CD4-positive, CD25-positive, alpha-beta regulatory T cell (primary cell): ENCODE measurements around the gene MTA1. TPM values are rescaled to one million over a fixed set of nuclear protein-coding genes. Genes with fewer than 3 reads are reported as not detected.

Experiments
- ATAC-seq, 2 donors: fragments of 150-1000 bp; cut with Tn5 transposase; one replicate each; pipeline ENCODE4 v1.10.0; 2021; ENCODE audit warnings: low read depth in 2 of 2, moderate number of reproducible peaks in 2 of 2, moderate library complexity in 1 of 2
- DNase-seq, 3 donors: peaks; one replicate each; pipeline versions ENCODE4 v3.0.0 to v3.0.0-alpha.2; 2012 to 2022; ENCODE audit warnings: mixed read lengths in 1 of 3
- H3K27ac ChIP-seq: one replicate; pipeline ENCODE4 v1.7.0; 2013; ENCODE audit warnings: mild to moderate bottlenecking, low read length; ENCODE audit not compliant: insufficient read depth, poor library complexity, severe bottlenecking
- H3K27me3 ChIP-seq: one replicate; pipeline ENCODE4 v1.7.0; 2013; ENCODE audit warnings: low read length; ENCODE audit not compliant: control insufficient read depth, insufficient read depth
- H3K36me3 ChIP-seq: one replicate; pipeline ENCODE4 v1.7.0; 2013; ENCODE audit warnings: mild to moderate bottlenecking, low read length, moderate library complexity; ENCODE audit not compliant: control insufficient read depth, insufficient read depth
- H3K4me1 ChIP-seq: 2 replicates; pipeline ENCODE4 v1.7.0; 2013; ENCODE audit warnings: mild to moderate bottlenecking, low read length; ENCODE audit not compliant: insufficient read depth, control insufficient read depth, poor library complexity, severe bottlenecking
- H3K4me3 ChIP-seq: one replicate; pipeline ENCODE4 v1.7.0; 2013; ENCODE audit warnings: low read depth, mild to moderate bottlenecking, low read length, moderate library complexity
- H3K9me3 ChIP-seq, 2 experiments: 1 replicate in 1 of 2; 2 replicates in 1 of 2; pipeline ENCODE4 v1.7.0; 2013; ENCODE audit warnings: low read length in 2 of 2, mild to moderate bottlenecking in 1 of 2, moderate library complexity in 1 of 2; ENCODE audit not compliant: control insufficient read depth in 2 of 2
- H3K27ac Mint-ChIP-seq, 3 donors: one replicate each; pipeline ENCODE4 v1.8.0; 2020 to 2022; ENCODE audit warnings: mild to moderate bottlenecking in 3 of 3, mixed read lengths in 3 of 3, moderate library complexity in 2 of 3
- H3K27me3 Mint-ChIP-seq: one replicate; pipeline ENCODE4 v1.8.0; 2022; ENCODE audit warnings: mild to moderate bottlenecking, mixed read lengths
- H3K36me3 Mint-ChIP-seq: one replicate; pipeline ENCODE4 v1.8.0; 2020; ENCODE audit warnings: mixed read lengths
- H3K4me1 Mint-ChIP-seq, 4 donors: one replicate each; pipeline ENCODE4 v1.8.0; 2020 to 2022; ENCODE audit warnings: mixed read lengths in 4 of 4, mild to moderate bottlenecking in 1 of 4
- H3K4me3 Mint-ChIP-seq, 4 donors: one replicate each; pipeline ENCODE4 v1.8.0; 2020 to 2022; ENCODE audit warnings: mild to moderate bottlenecking in 4 of 4, mixed read lengths in 4 of 4, moderate library complexity in 3 of 4
- H3K9me3 Mint-ChIP-seq, 7 donors: one replicate each; pipeline ENCODE4 v1.8.0; 2020 to 2022; ENCODE audit warnings: mixed read lengths in 7 of 7, mild to moderate bottlenecking in 3 of 7, moderate library complexity in 2 of 7
- polyA plus RNA-seq, 4 donors: library from polyadenylated mRNA; unstranded; fragments of 300-500 nt; fragmentation: Illumina TruSeq; gene quantifications; one replicate each; pipeline ENCODE4 v1.2.3, GENCODE V29; 2021
- total RNA-seq: library from RNA; stranded (reverse); gene quantifications from one replicate; pipeline ENCODE4 v1.2.3, GENCODE V29; 2022

The MTA1 gene
- total and polyA plus RNA-seq, 5 donors from 2014 or later = 2.5 to 123 (median 3.1) TPM

DNA sequence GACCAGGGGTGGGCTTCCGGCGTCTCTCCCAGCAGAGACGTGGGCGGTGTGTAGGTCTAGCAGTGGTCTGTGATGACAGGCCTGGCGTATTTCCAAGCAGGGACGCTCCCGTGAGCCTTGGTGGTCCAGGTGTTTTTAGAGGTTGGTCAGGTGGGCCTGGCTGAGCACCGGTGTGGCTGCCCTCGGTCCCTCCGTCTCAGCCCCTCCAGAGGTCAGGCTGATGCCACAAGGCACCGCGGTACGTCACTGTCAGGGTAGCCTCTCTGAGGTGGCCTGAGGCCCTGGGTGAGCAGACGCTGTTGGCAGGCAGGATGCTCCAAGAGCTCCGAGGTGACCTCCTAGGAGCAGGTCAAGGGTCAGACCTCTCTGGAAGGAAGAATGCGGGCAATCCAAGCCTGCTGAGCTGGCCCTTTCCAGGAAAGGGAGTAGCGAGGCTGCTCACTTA, 13.6 kb downstream of the MTA1 start:
- Mint-ChIP-seq H3K27me3 (no peaks in the 10 kb centered on the region), H3K4me1 (peaks cover 4 to 25% (median 15%) of the 10 kb centered on the region in 4 donors), H3K27ac (no peak overlapping the region), H3K36me3 (peaks cover 4% of the 10 kb centered on the region), H3K9me3 (no peaks in the 10 kb centered on the region), H3K4me3 (no peak overlapping the region)
- Histone ChIP-seq H3K4me3 (no peak overlapping the region), H3K36me3 (no peaks in the 10 kb centered on the region), H3K4me1 (no peaks in the 10 kb centered on the region), H3K27ac (no peak overlapping the region), H3K9me3 (no peaks in the 10 kb centered on the region), H3K27me3 (no peaks in the 10 kb centered on the region)
- DNase-seq (no peak), ATAC-seq (no peak)

DNA sequence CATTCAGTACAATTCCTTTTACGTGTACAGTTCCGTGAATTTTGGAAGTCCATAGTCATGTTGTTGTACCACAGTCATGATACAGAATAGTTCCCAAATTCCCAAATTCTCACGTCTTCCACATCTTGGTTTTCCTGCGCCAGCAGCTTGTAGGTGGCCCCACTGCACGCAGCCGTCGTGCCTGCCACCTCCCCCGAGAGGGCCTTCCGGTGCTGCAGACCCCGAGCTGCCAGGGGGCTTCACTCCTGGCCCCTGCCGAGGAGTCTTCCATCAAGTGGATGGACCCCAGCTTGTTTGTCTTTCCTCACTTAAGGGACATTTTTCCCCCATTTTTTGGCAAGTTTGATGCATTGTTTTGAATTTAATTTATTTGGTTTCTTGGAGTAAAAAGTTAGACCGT, 16.8 kb downstream of the MTA1 start:
- Histone ChIP-seq H3K27me3 (no peaks in the 10 kb centered on the region), H3K4me3 (no peak overlapping the region), H3K4me1 (no peaks in the 10 kb centered on the region), H3K27ac (no peak overlapping the region), H3K36me3 (no peaks in the 10 kb centered on the region), H3K9me3 (no peaks in the 10 kb centered on the region)
- no peaks in the 10 kb centered on the region for H3K27me3 Mint-ChIP-seq
- no peaks in the 10 kb centered on the region for H3K9me3 Mint-ChIP-seq
- H3K4me1 Mint-ChIP-seq = peaks cover 4 to 18% (median 8%) of the 10 kb centered on the region in 4 donors
- peaks cover under 1% of the 10 kb centered on the region for H3K36me3 Mint-ChIP-seq
- no peak overlapping the region for H3K27ac Mint-ChIP-seq
- ATAC-seq = no peak
- H3K4me3 Mint-ChIP-seq = no peak overlapping the region
- DNase-seq = no peak

GRCh38 chr14:105436891-105437722, 17.5 kb downstream of the MTA1 start:
- H3K27ac Mint-ChIP-seq = no peak overlapping the region
- H3K36me3 Mint-ChIP-seq = no peaks in the 10 kb centered on the region
- no peaks in the 10 kb centered on the region for H3K9me3 Mint-ChIP-seq
- ATAC-seq (no peak), DNase-seq (no peak)
- H3K27me3 ChIP-seq = no peaks in the 10 kb centered on the region
- H3K9me3 ChIP-seq = no peaks in the 10 kb centered on the region
- H3K4me1 ChIP-seq = no peaks in the 10 kb centered on the region
- H3K27me3 Mint-ChIP-seq = no peaks in the 10 kb centered on the region
- H3K4me3 ChIP-seq = no peak overlapping the region
- H3K27ac ChIP-seq = no peak overlapping the region
- no peak overlapping the region for H3K4me3 Mint-ChIP-seq
- peaks cover 5 to 20% (median 11%) of the 10 kb centered on the region in 4 donors for H3K4me1 Mint-ChIP-seq
- H3K36me3 ChIP-seq = no peaks in the 10 kb centered on the region

DNA sequence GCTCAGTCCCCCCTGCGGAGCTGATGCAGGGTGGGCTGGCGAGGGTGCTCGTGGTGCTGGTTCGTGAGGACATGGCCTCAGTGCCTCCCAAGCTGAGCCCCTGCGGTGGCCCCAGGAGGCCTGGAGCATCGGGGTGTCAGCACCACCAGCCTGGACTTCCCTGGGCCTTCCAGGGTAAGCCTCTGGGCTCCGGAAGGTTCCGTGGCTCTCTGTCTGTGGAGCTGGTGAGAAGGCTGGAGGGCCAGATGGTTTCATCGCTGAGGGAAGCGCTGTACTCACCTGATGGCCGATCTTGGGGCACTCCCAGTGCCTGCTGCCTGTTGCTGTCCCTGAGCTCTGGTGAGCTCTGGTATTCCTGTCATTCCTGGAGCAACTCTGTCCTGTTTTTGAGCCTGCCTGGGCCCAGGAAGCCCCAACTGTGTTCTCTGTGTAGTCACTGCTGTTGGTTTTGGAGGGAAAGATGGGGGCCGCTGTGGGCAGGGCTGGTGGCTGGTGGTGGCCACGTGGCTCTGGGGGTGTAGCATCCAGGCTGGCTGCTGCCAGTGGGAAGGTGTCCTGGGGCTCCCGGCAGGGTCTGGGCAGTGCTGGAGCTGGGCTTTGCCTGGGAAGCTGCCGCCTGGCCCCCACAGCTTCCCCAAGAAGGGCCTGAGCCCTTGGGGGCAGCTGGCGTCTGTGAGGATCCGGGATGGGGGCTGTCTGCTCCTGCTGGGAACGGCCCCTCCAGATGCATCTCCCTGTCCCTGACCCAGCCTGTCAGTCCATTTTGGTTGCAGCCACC, 18.3 kb downstream of the MTA1 start:
- H3K4me1 Mint-ChIP-seq = peaks cover 5 to 20% (median 11%) of the 10 kb centered on the region in 4 donors
- H3K4me3 ChIP-seq = no peak overlapping the region
- H3K4me3 Mint-ChIP-seq = no peak overlapping the region
- no peak for ATAC-seq
- peaks cover 4% of the 10 kb centered on the region for H3K36me3 Mint-ChIP-seq
- no peaks in the 10 kb centered on the region for H3K27me3 ChIP-seq
- no peaks in the 10 kb centered on the region for H3K27me3 Mint-ChIP-seq
- H3K4me1 ChIP-seq = no peaks in the 10 kb centered on the region
- no peaks in the 10 kb centered on the region for H3K9me3 ChIP-seq
- H3K36me3 ChIP-seq = no peaks in the 10 kb centered on the region
- H3K9me3 Mint-ChIP-seq = no peaks in the 10 kb centered on the region
- no peak overlapping the region for H3K27ac ChIP-seq
- DNase-seq = no peak
- H3K27ac Mint-ChIP-seq = no peak overlapping the region

- no peak for ATAC-seq
- no peaks in the 10 kb centered on the region for H3K9me3 ChIP-seq
These were observed 19.6 kb downstream of the MTA1 start for GRCh38 chr14:105439179-105439578.

GRCh38 chr14:105439710-105440553, 20.3 kb downstream of the MTA1 start:
- Histone ChIP-seq H3K4me1 (no peaks in the 10 kb centered on the region), H3K27me3 (no peaks in the 10 kb centered on the region), H3K36me3 (no peaks in the 10 kb centered on the region), H3K27ac (no peak overlapping the region), H3K9me3 (no peaks in the 10 kb centered on the region), H3K4me3 (no peak overlapping the region)
- Mint-ChIP-seq H3K4me3 (no peak overlapping the region), H3K9me3 (no peaks in the 10 kb centered on the region), H3K27me3 (no peaks in the 10 kb centered on the region), H3K27ac (no peak overlapping the region), H3K36me3 (peaks cover 4% of the 10 kb centered on the region), H3K4me1 (peaks cover under 1 to 11% (median 8%) of the 10 kb centered on the region in 4 donors)
- DNase-seq = no peak
- no peak for ATAC-seq

More at GRCh38 chr14:105439179-105439578, 19.6 kb downstream of the MTA1 start:
- Histone ChIP-seq H3K27me3 (no peaks in the 10 kb centered on the region), H3K36me3 (no peaks in the 10 kb centered on the region), H3K4me1 (no peaks in the 10 kb centered on the region), H3K4me3 (no peak overlapping the region), H3K27ac (no peak overlapping the region)
- H3K9me3 Mint-ChIP-seq = no peaks in the 10 kb centered on the region
- H3K27ac Mint-ChIP-seq = no peak overlapping the region
- no peaks in the 10 kb centered on the region for H3K27me3 Mint-ChIP-seq
- peaks cover 4% of the 10 kb centered on the region for H3K36me3 Mint-ChIP-seq
- H3K4me1 Mint-ChIP-seq = peaks cover 5 to 16% (median 9%) of the 10 kb centered on the region in 4 donors
- no peak for DNase-seq
- no peak overlapping the region for H3K4me3 Mint-ChIP-seq

GRCh38 chr14:105440554-105440900, 20.9 kb downstream of the MTA1 start:
- Histone ChIP-seq H3K36me3 (no peaks in the 10 kb centered on the region), H3K27me3 (no peaks in the 10 kb centered on the region), H3K4me3 (no peak overlapping the region), H3K27ac (no peak overlapping the region), H3K9me3 (no peaks in the 10 kb centered on the region), H3K4me1 (no peaks in the 10 kb centered on the region)
- no peak overlapping the region for H3K27ac Mint-ChIP-seq
- no peaks in the 10 kb centered on the region for H3K27me3 Mint-ChIP-seq
- no peak for ATAC-seq
- no peak for DNase-seq
- peaks cover 4% of the 10 kb centered on the region for H3K36me3 Mint-ChIP-seq
- H3K9me3 Mint-ChIP-seq = no peaks in the 10 kb centered on the region
- H3K4me1 Mint-ChIP-seq = peaks cover 0 to 9% (median 6%) of the 10 kb centered on the region in 4 donors
- H3K4me3 Mint-ChIP-seq = no peak overlapping the region
